Measurements from ENCODE around the gene COX5A. TPM values are rescaled to one million over a fixed set of nuclear protein-coding genes. Genes with fewer than 3 reads are reported as not detected.
A peak's percentile ranks its signal among the peaks of the same experiment; 100 is the strongest.

The COX5A gene
- total RNA-seq, 1 experiment from 2014 or later, result 307 TPM

- BruUV-seq (replicated peaks), result no TSS peak
- no peak for TF ChIP-seq ELF1 (IDR thresholded peaks at IDR 0.05; ENCODE audit: borderline replicate concordance, low read depth)
- no peak for TF ChIP-seq ZNF274 (IDR thresholded peaks at IDR 0.05; ENCODE audit: low read depth, low read length)
- no peak for TF ChIP-seq POLR2A (IDR thresholded peaks at IDR 0.05; ENCODE audit: borderline replicate concordance, extremely low read depth, insufficient read depth, insufficient read length)
- no peak for TF ChIP-seq MAX (IDR thresholded peaks at IDR 0.05)
- peaks cover 5 to 17% of the 10 kb centered on the region in 2 experiments; a peak in 3 of 4 replicates for H3K36me3 ChIP-seq (ENCODE audit: control insufficient read depth in 1 of 2, insufficient read depth in 2 of 2, low read length in 2 of 2)
- POLR2A ChIA-PET, result interaction anchor here (0.7 kb wide), 1 partner anchor 17 kb away, joined by 6 read pairs; no protein-coding TSS in a partner anchor
- no peaks in the 10 kb centered on the region for H3K9me2 ChIP-seq (ENCODE audit: insufficient read depth)
- no peak overlapping the region for H3K4me2 ChIP-seq (ENCODE audit: low read length)
- no peak overlapping the region for H2AFZ ChIP-seq (ENCODE audit: low read depth, low read length, poor library complexity, severe bottlenecking)
- H3K4me3 ChIP-seq (replicated peaks in 1 of 2; ENCODE audit: low read depth in 1 of 2, low read length in 2 of 2), result no peak overlapping the region
- ATAC-seq (no peak), DNase-seq (ENCODE audit: low read depth, low spot score) (no peak)
- no peaks in the 10 kb centered on the region for H3K9me3 ChIP-seq (ENCODE audit: control insufficient read depth in 1 of 2, insufficient read depth in 1 of 2, low read depth in 1 of 2, low read length in 2 of 2)
- H3K27me3 ChIP-seq (ENCODE audit: insufficient read depth, low read length), result no peaks in the 10 kb centered on the region
- intact Hi-C loops (cut with micrococcal nuclease), result loop anchor here (5.0 kb wide), 1 partner anchor 79 kb away; no protein-coding TSS in a partner anchor
- H3K27ac ChIP-seq (ENCODE audit: low read depth, low read length), result no peak overlapping the region
- H3K4me1 ChIP-seq (ENCODE audit: control insufficient read depth in 1 of 2, insufficient read depth in 2 of 2, low read length in 2 of 2), result peaks cover 10 to 17% of the 10 kb centered on the region in 2 experiments; a peak in 2 of 4 replicates
- RAD21 ChIA-PET (ENCODE audit: low non-redundant PET in 1 of 2, low total read pairs in 2 of 2, uncharacterized antibody in 2 of 2, unreplicated experiment in 2 of 2), result no interaction called here
- no peak overlapping the region for H3K9ac ChIP-seq (ENCODE audit: low read length)
- peaks cover 19% of the 10 kb centered on the region for H3K79me2 ChIP-seq (ENCODE audit: insufficient read depth, low read length)
- no peaks in the 10 kb centered on the region for H4K20me1 ChIP-seq (ENCODE audit: insufficient read depth)
- CTCF ChIA-PET, result no interaction called here
These were observed 29.2 kb downstream of the COX5A start for GRCh38 chr15:74908635-74909034.

DNA sequence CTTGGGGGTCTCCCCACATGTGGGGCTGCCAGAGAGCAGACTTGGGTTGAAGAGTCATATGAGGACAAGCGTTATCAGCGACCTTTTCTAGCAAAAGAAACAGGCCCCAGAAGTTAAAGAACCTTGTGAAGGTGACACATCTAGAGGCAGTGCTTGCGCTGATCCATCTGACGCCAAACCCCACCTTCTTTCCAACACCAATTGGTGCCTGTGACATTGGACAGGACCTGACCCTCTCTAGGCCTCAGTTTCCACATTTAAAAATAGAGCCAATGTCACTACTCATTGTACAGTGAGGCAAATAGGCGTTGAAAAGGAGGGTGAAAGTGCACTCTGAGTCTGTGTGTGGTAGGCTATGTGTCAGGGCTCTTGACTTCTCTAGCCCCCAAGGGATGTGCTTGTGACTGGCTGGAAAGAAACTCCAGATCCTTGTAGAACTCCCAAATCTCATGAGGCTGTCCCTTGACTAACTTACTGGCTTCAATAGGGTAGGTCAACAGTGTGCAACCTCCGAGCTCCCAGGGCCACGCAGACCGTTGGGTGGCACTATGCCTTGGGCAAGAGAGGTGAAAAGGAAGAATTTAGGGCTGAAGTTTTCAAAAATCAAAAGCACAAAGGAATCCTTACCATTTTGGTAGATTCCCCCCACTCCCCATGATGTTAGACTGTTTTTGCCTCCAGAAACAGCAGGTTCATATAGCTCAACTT is 30.6 kb downstream of the COX5A start:
- H3K9me2 ChIP-seq (ENCODE audit: insufficient read depth), result no peaks in the 10 kb centered on the region
- ATAC-seq (peak; percentile 11), DNase-seq (ENCODE audit: low read depth, low spot score) (no peak)
- CTCF ChIA-PET, result interaction anchor here (1.0 to 1.1 kb wide), 3 partner anchors 9 to 44 kb away, joined by 3 read pairs; no protein-coding TSS in a partner anchor
- H2AFZ ChIP-seq (ENCODE audit: low read depth, low read length, poor library complexity, severe bottlenecking), result peak overlapping the region; percentile 93
- peak overlapping the region; percentile 98 for H3K4me2 ChIP-seq (ENCODE audit: low read length)
- peak overlapping the region; percentile 94 for H3K9ac ChIP-seq (ENCODE audit: low read length)
- no peaks in the 10 kb centered on the region for H3K9me3 ChIP-seq (ENCODE audit: control insufficient read depth in 1 of 2, insufficient read depth in 1 of 2, low read depth in 1 of 2, low read length in 2 of 2)
- POLR2A ChIA-PET, result interaction anchor here (0.8 to 1.7 kb wide), 4 partner anchors 10 to 734 kb away, joined by 3 to 8 read pairs (median 4); partner anchors contain the start of gene MPI
- peaks cover 3 to 16% of the 10 kb centered on the region in 2 experiments; a peak in 2 of 4 replicates for H3K36me3 ChIP-seq (ENCODE audit: control insufficient read depth in 1 of 2, insufficient read depth in 2 of 2, low read length in 2 of 2)
- H4K20me1 ChIP-seq (ENCODE audit: insufficient read depth), result no peaks in the 10 kb centered on the region
- H3K27ac ChIP-seq (ENCODE audit: low read depth, low read length), result peak overlapping the region; percentile 89
- TF ChIP-seq EZH2 (IDR thresholded peaks at IDR 0.05) (no peak), ZFX (IDR thresholded peaks at IDR 0.05) (no peak), TCF7L2 (IDR thresholded peaks at IDR 0.05; ENCODE audit: borderline replicate concordance, extremely low read depth, insufficient read depth, insufficient read length) (no peak)
- peak overlapping the region; percentile 73 to 96 for H3K4me3 ChIP-seq (replicated peaks in 1 of 2; ENCODE audit: low read depth in 1 of 2, low read length in 2 of 2)
- H3K4me1 ChIP-seq (ENCODE audit: control insufficient read depth in 1 of 2, insufficient read depth in 2 of 2, low read length in 2 of 2), result peaks cover 10 to 17% of the 10 kb centered on the region in 2 experiments; a peak in 2 of 4 replicates
- no peaks in the 10 kb centered on the region for H3K27me3 ChIP-seq (ENCODE audit: insufficient read depth, low read length)
- peaks cover 19% of the 10 kb centered on the region for H3K79me2 ChIP-seq (ENCODE audit: insufficient read depth, low read length)
- intact Hi-C loops (cut with micrococcal nuclease), result loop anchor here (5.0 kb wide), 1 partner anchor 80 kb away; no protein-coding TSS in a partner anchor
- RAD21 ChIA-PET (ENCODE audit: low non-redundant PET in 1 of 2, low total read pairs in 2 of 2, uncharacterized antibody in 2 of 2, unreplicated experiment in 2 of 2), result no interaction called here
- TSS peak; percentile 82 for BruUV-seq (replicated peaks)
